Measurements from ENCODE around the gene ZNRF3. TPM values are rescaled to one million over a fixed set of nuclear protein-coding genes. Genes with fewer than 3 reads are reported as not detected.

The ZNRF3 gene
- 10 to 100 TPM in 2 of 4 donors, 1 to 10 TPM in 2; 8.9 to 13.6 (median 9.7) TPM for total RNA-seq
- 1 to 10 TPM in 1 of 3 donors, under 1 TPM in 2; 0.23 to 3.9 (median 0.60) TPM for polyA plus RNA-seq

GRCh38 chr22:28882878-28883656 lies at the start of gene ZNRF3:
Gene ZNRF3, plus strand, starts transcription at chr22:28883572. Its CDS starts 195 bp downstream, at chr22:28883767.
- Histone ChIP-seq H3K27me3 (no peaks in the 10 kb centered on the region), H3K4me3 (peak within 1 kb of the TSS; percentile 49 to 71 (median 64)), H3K27ac (peak within 1 kb of the TSS; percentile 77 to 87 (median 80)), H3K36me3 (no peaks in the 10 kb centered on the region), H3K9me3 (no peaks in the 10 kb centered on the region), H3K4me1 (peaks cover 0 to 46% (median 36%) of the 10 kb centered on the region in 4 donors)
- WGBS, 2 donors: 2% methylated on average over 85 of the region's 85 CpGs
- intact Hi-C loops (cut with DNase I): loop anchor here (1.0 to 5.0 kb wide), 4 partner anchors 27 to 149 kb away; partner anchors contain the start of genes CHEK2 and HSCB
- peak; percentile 97 for DNase-seq
- TF ChIP-seq EP300 (IDR thresholded peaks at IDR 0.05) (no peak), POLR2A (IDR thresholded peaks at IDR 0.05) (no peak), POLR2AphosphoS5 (IDR thresholded peaks at IDR 0.05) (peak; percentile 54 to 88 (median 70)), CTCF (IDR thresholded peaks at IDR 0.05) (no peak)

GRCh38 chr22:28835630-28836189 lies 47.7 kb upstream of the ZNRF3 start:
- no peak overlapping the region for H3K27ac ChIP-seq
- no peaks in the 10 kb centered on the region for H3K27me3 ChIP-seq
- no peaks in the 10 kb centered on the region for H3K9me3 ChIP-seq
- peaks cover 0 to 7% (median 0%) of the 10 kb centered on the region in 4 donors for H3K36me3 ChIP-seq
- WGBS, 2 donors: 46 to 84% methylated on average over 11 of the region's 11 CpGs
- intact Hi-C loops (cut with DNase I): no loop called here
- H3K4me1 ChIP-seq: no peaks in the 10 kb centered on the region
- no peak for DNase-seq
- no peak for TF ChIP-seq POLR2A (IDR thresholded peaks at IDR 0.05)
- H3K4me3 ChIP-seq: no peak overlapping the region

GRCh38 chr22:28837640-28838039 lies 45.7 kb upstream of the ZNRF3 start:
- no peaks in the 10 kb centered on the region for H3K9me3 ChIP-seq
- intact Hi-C loops (cut with DNase I): no loop called here
- no peak for DNase-seq

GRCh38 chr22:28838971-28839370 lies 44.4 kb upstream of the ZNRF3 start:
- TF ChIP-seq POLR2A (IDR thresholded peaks at IDR 0.05) (no peak), POLR2AphosphoS5 (IDR thresholded peaks at IDR 0.05) (no peak), CTCF (IDR thresholded peaks at IDR 0.05) (no peak), EP300 (IDR thresholded peaks at IDR 0.05) (no peak)
- no peaks in the 10 kb centered on the region for H3K27me3 ChIP-seq
- H3K27ac ChIP-seq: no peak overlapping the region
- no peak for DNase-seq
- no peak overlapping the region for H3K4me3 ChIP-seq
- H3K4me1 ChIP-seq: no peaks in the 10 kb centered on the region
- intact Hi-C loops (cut with DNase I): no loop called here
- WGBS, 2 donors: 81 to 85% methylated on average over 5 of the region's 5 CpGs
- no peaks in the 10 kb centered on the region for H3K9me3 ChIP-seq
- no peaks in the 10 kb centered on the region for H3K36me3 ChIP-seq

More at GRCh38 chr22:28837640-28838039, 45.7 kb upstream of the ZNRF3 start:
- Histone ChIP-seq H3K27ac (no peak overlapping the region), H3K4me3 (no peak overlapping the region), H3K36me3 (no peaks in the 10 kb centered on the region), H3K4me1 (no peaks in the 10 kb centered on the region), H3K27me3 (no peaks in the 10 kb centered on the region)
- no peak for TF ChIP-seq POLR2A (IDR thresholded peaks at IDR 0.05)
- no peak for TF ChIP-seq EP300 (IDR thresholded peaks at IDR 0.05)
- TF ChIP-seq POLR2AphosphoS5 (IDR thresholded peaks at IDR 0.05): no peak
- TF ChIP-seq CTCF (IDR thresholded peaks at IDR 0.05): no peak
- WGBS, 2 donors: 89 to 92% methylated on average over 6 of the region's 6 CpGs

- Histone ChIP-seq H3K9me3 (no peaks in the 10 kb centered on the region), H3K27ac (no peak overlapping the region), H3K36me3 (no peaks in the 10 kb centered on the region), H3K4me1 (no peaks in the 10 kb centered on the region), H3K27me3 (no peaks in the 10 kb centered on the region), H3K4me3 (no peak overlapping the region)
- 91 to 93% methylated on average over 5 of the region's 5 CpGs for WGBS, 2 donors
- DNase-seq: no peak
- TF ChIP-seq CTCF (IDR thresholded peaks at IDR 0.05) (no peak), POLR2AphosphoS5 (IDR thresholded peaks at IDR 0.05) (no peak), EP300 (IDR thresholded peaks at IDR 0.05) (no peak), POLR2A (IDR thresholded peaks at IDR 0.05) (no peak)
- intact Hi-C loops (cut with DNase I): no loop called here
Observed at GRCh38 chr22:28841111-28841510, 42.3 kb upstream of the ZNRF3 start.
